Measurements from ENCODE around the gene MAML1. TPM values are rescaled to one million over a fixed set of nuclear protein-coding genes. Genes with fewer than 3 reads are reported as not detected.

MAML1 gene
- total RNA-seq, 1 donor from 2014 or later, result 11.8 TPM

DNA sequence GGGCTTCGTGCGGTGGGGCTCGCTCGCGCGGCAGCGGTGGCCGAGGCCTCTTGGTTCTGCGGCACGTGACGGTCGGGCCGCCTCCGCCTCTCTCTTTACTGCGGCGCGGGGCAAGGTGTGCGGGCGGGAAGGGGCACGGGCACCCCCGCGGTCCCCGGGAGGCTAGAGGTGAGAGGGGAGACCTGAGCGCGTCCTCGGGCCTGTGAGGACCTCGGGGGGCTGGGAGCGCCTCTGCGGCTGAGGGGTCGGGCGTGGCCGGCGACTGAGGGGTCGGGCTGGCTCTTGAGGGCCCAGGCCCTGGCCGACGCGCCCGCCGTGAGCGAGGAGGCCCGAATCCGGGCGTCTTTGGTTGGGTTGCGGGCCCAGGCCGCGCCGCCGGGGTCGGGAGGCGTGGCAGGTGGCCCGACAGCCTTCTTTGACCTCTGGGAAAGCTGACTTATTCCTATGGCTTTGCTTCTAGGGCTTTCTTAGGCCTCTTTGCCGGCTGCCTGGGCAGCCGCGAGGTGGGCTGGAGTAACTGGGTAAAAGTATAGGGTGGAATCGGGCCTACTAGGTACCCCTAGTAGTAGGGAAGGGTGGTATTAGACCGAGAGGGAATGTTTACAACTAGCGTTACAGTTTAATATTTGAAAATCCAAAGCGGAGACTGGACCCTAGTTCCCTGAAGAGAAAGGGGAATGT, 33.5 kb upstream of the MAML1 start, which contains the start of gene CANX:
Gene CANX, plus strand, starts transcription at position 33 of the 681 bp plus-strand sequence. CDS start 6,715 bp downstream, outside the sequence.
- DNase-seq (ENCODE audit: low read depth), result no peak
- TF ChIP-seq, protein P1, sequence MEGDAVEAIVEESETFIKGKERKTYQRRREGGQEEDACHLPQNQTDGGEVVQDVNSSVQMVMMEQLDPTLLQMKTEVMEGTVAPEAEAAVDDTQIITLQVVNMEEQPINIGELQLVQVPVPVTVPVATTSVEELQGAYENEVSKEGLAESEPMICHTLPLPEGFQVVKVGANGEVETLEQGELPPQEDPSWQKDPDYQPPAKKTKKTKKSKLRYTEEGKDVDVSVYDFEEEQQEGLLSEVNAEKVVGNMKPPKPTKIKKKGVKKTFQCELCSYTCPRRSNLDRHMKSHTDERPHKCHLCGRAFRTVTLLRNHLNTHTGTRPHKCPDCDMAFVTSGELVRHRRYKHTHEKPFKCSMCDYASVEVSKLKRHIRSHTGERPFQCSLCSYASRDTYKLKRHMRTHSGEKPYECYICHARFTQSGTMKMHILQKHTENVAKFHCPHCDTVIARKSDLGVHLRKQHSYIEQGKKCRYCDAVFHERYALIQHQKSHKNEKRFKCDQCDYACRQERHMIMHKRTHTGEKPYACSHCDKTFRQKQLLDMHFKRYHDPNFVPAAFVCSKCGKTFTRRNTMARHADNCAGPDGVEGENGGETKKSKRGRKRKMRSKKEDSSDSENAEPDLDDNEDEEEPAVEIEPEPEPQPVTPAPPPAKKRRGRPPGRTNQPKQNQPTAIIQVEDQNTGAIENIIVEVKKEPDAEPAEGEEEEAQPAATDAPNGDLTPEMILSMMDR (conservative IDR thresholded peaks at IDR 0.05; ENCODE audit: low read depth, low read length), result no peak
- H3K4me3 ChIP-seq (ENCODE audit: low read depth, low read length), result peak within 1 kb of the TSS; percentile 81

DNA sequence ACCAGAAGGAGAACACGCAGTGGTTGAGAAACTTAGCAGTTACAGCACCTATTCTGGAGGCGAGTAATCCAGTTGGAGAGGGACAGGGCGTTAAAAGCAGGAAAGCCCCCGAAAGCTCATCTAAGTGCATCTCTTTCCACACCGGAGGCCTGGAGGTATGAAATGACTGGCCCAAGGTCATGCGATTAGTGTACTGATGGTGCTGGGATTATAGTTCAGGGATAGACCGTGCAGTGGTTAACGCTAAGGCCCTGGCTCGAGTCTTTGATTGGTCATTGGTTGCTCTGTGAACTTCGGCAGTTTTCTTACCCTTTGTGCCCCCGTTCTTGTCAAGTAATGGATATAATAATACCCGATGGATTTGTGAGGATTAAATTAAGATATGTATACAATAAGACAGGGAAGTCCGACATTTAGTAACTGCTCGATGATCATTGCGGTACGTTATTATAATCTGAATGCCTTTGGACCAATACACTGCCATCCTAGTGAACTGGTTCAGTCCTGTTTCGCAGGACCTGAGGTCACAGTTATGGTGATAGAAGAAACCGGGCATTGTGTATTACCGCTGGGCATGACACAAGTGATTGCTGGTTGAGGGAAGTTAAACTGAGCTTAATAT, 32.9 kb upstream of the MAML1 start:
- TF ChIP-seq, protein P1 (conservative IDR thresholded peaks at IDR 0.05; ENCODE audit: low read depth, low read length), result no peak
- peak overlapping the region; percentile 81 for H3K4me3 ChIP-seq (ENCODE audit: low read depth, low read length)
- no peak for DNase-seq (ENCODE audit: low read depth)

- DNase-seq (ENCODE audit: low read depth), result no peak
- peak overlapping the region; percentile 81 for H3K4me3 ChIP-seq (ENCODE audit: low read depth, low read length)
- TF ChIP-seq, protein P1 (conservative IDR thresholded peaks at IDR 0.05; ENCODE audit: low read depth, low read length), result no peak
These were observed 32.2 kb upstream of the MAML1 start for GRCh38 chr5:179700401-179700918.

GRCh38 chr5:179716286-179716685, 16.3 kb upstream of the MAML1 start:
- TF ChIP-seq, protein P1 (conservative IDR thresholded peaks at IDR 0.05; ENCODE audit: low read depth, low read length), result no peak
- DNase-seq (ENCODE audit: low read depth), result no peak
- no peak overlapping the region for H3K4me3 ChIP-seq (ENCODE audit: low read depth, low read length)

GRCh38 chr5:179720222-179720621, 12.4 kb upstream of the MAML1 start:
- no peak overlapping the region for H3K4me3 ChIP-seq (ENCODE audit: low read depth, low read length)
- no peak for DNase-seq (ENCODE audit: low read depth)
- TF ChIP-seq, protein P1 (conservative IDR thresholded peaks at IDR 0.05; ENCODE audit: low read depth, low read length), result no peak

- TF ChIP-seq, protein P1 (conservative IDR thresholded peaks at IDR 0.05; ENCODE audit: low read depth, low read length), result no peak
- DNase-seq (ENCODE audit: low read depth), result no peak
- H3K4me3 ChIP-seq (ENCODE audit: low read depth, low read length), result no peak overlapping the region
These were observed 8.5 kb upstream of the MAML1 start for GRCh38 chr5:179724163-179724562.

Measured in epithelial cell of proximal tubule (primary cell).